CD4-positive, alpha-beta T cell treated with Interleukin-15 for 4 hours (primary cell): ENCODE measurements around the gene SLC2A4.

Source experiments
- DNase-seq: peaks from one replicate; pipeline ENCODE4 v3.0.0-alpha.2; 2020; ENCODE audit warnings: low spot score

Gene SLC2A4

GRCh38 chr17:7306911-7307685, 25.6 kb downstream of the SLC2A4 start, which contains the start of gene EIF5A:
Gene EIF5A, plus strand, starts transcription at chr17:7307628. Its CDS starts 2,008 bp downstream, at chr17:7309636.
- DNase-seq: peak; percentile 100

GRCh38 chr17:7307686-7308624, 26.4 kb downstream of the SLC2A4 start:
- peak; percentile 39 for DNase-seq

DNA sequence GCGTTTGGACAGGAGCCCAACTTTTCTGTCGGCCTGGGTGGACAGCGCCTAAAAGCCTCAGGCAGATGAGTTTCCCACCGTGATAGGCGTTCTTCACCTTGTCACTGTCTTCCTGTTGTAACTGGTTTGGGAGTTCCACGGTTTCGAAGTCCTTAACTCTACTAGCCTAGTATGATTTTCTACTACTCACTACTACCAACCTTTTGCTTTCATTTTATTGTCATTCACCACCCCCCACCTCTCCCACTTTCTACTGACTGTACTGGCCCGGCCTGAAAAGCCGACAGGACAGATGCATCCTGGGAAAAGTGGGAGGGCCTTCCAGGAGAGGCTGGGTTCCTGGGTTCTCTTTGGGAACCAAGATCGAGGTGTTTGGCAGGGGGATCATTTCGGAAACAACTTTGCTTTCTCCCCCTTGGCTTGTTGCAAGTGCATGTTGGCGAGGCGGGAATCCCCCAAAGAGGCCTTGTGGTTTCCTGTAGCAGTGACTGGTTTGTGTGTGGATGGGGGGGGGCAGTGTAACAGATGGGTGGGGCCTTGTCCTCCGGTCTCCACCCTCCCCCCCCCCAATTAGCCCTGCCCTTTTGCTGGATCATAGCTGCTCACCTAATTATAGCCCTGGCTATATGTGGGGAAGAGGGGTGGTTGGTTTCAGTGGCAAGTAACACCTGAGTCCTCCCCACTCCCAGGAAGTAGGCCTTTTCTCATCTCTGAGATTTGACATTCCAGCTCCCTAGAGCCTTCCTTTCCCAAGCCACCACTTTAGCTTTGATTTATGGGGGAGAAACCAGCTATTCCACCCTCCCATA, 27.3 kb downstream of the SLC2A4 start:
- peak; percentile 90 for DNase-seq

GRCh38 chr17:7309628-7310027, 28.1 kb downstream of the SLC2A4 start:
- DNase-seq: no peak

GRCh38 chr17:7311110-7311705, 29.7 kb downstream of the SLC2A4 start:
- DNase-seq: no peak

GRCh38 chr17:7312432-7313087, 31.0 kb downstream of the SLC2A4 start:
- DNase-seq: no peak

DNA sequence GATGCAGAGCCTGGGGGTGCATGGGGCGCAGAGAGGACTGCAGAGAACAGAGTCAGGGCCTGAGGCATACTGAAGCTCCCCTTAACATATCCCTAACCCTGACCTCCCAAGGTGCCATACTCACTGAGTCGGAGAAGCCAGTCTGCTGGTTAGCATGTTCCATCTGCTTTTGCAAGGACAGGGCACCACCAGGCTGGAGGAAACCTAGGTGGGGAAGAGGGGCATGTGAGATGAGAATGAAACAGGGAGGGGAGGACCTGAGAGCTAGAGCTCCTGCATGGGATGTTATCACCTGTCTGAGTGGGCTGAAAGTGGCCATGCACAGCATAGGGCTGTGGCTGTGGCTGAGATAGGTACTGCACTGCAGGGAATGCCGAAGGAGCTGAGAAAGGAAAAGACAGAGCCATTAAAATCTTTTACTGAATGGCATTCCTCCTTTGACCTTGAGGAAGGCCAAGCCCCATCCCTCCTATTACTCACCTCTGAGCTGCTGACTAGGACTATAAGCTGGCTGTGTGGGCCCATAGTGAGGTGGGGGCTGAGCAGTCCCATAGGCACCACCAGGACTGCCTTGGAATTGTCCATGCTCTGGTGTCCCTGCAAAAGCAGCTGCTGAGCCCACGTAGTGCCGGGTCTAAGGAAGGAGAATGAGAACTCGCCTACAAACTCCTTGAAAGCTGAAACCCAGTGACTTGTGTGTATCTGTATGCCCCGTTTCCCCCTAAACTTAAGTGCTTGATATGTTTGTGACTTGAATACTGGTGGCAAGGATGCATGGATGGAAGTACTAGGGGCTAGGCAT, 31.8 kb downstream of the SLC2A4 start:
- DNase-seq: no peak

GRCh38 chr17:7313890-7314718, 32.6 kb downstream of the SLC2A4 start:
- DNase-seq: no peak

DNA sequence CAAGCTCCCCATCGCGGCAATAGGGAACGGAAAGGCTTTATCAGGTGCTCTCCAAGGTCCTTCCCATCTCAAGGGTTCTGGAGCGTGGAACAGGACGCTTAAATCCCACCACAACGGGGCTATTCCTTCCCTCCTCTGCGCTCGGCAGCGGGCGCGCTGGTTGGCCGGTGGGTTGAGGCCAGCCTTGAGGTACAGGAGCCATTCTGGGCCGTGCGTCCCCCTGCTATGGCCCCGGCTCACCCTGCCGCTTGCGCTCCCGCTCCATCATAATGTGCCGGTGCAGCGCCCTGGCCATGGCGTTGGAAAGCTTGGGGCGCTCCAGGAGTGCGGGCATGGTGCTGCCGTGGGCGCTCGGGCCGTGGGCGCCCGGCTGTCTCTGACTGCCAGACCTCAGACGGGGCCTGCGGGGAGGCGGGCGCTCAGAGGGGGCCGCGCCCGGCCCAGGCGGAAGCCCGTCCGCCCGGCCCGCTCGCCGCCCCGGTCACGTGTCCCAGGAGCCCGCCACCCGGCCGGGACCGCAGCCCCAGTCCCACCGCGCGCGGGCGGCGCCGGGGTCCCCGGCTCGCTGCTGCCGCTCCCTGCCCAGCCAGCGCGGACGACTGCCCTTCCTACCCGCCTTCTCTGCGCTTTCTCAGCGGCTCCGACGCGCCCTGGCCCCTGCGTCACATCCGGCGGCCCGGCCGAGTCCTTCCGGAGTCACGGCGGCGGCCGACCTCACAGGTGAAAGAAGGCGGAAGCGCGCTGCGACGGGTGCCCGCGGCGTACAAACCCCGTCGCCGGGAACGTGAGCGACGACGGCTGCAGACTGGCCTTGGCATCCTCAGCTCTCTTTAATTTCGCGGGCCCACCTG, 33.4 kb downstream of the SLC2A4 start, which contains the start of gene GPS2:
Gene GPS2, minus strand, starts transcription at position 642 of the 851 bp plus-strand sequence. Its CDS starts 308 bp downstream, at position 334.
- peak; percentile 92 for DNase-seq

DNA sequence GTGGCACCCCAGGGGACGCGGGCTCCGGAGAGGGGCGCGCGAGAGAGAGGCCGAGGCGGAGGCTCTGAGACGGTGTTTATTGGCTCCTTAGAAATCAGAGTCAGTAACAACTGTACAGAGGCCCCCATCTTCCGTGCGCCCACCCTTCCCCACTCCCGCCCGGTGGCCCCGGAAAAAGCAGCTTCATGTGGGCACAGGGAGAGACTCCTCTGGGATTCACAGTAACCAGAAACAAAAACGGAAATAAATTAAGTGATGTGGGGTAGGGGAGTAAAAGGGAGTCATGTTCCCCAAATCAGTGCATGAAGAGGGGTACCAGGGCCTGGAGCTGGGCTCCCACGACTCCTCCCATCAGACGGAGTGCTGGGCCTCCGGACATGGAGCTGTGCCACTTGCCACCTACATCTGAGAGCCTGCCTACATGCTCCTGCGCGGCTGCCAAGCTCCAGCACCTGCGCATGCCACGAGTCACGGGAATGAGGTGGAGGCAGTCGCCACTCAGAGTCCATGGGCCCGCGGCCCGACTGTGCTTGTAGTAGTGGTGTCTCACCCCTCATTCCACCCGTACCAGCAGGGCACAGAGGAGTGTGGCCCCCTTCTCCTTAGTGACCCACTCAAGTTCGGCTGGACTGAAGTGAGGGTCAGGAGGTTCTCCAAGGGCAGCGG, 34.2 kb downstream of the SLC2A4 start:
- no peak for DNase-seq

DNA sequence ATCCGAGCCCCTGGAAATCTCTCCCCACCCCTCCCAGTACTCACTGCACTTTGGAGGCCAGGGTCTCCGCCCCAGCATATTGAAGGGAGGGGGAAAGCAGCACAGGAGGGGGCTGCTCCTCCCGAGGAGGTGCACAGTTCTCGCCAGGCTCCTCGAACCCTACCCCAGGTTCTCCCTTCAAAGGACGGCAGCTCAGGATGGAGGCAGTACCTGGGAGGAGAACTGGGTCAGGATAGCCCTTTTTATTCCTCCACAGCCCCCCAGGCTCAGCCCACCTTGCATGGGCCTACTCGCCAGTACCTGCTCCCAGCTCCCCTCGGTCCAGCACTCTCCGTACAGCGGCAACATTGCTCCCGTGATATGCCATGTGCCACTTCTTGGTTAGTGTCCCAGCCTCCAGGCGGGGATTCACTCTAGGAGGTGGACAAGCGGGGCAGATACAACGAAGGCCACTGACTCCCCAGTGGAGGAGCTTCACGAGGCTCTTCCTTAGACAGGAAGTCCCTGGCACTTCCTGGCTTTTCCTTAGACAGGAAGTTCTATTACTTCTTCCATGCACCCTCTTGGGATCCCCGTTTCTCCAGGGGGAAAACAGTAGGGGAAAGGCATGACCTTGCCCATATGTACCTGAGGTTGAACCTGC, 35.8 kb downstream of the SLC2A4 start:
- DNase-seq: no peak

- no peak for DNase-seq
Measured at GRCh38 chr17:7318121-7318860, 36.8 kb downstream of the SLC2A4 start.

DNA sequence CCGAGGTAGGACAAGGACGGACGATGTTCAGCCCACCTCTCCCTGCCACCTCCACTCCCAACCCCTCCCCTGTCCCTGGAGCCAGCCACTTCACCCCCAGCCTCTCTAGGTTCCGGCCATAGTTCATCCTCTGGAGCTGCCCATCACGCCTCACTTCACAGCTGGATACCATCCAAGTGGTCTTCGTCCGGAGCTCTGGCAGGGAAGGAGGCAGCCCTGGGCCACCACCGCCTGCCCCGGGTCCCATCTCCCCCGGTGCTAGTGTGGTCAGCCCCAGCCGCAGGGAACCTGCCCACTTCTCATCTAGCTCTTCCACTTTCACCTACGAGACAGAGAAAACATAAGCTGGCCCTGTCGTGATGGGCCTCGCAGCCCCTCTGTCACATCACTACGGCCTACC, 39.9 kb downstream of the SLC2A4 start:
- DNase-seq: no peak

DNA sequence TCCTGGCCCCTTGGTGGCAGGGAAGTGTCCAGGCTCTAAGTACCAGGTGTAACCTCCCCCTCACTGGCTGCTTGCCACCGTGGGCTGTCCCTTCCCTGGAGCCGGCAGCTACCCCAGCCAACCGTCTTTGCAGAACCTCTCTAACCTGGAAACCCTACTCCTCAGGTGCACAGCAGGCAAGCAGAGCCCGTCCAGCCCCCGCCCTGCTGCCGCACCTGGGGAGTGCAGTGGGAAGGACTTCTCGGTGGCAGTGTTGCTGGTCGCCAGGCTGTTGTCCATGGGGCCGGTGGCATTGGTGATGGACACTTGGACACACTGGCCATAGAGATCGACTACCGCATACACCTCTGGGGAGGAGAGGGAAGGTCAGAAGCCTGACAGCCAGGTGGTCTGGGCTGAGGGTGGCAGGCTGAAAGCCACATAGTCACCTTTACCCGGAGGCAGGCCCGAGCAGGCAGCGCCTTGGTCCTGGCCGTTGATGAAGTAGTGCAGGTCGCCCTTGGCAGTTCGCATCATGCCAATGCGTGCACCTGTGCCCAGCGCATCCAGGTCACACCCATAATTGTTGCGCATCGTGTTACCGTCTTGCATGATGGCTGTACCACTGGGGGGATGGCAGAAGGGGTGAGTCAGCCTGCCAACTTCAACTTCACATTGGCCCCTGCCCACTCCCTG, 41.1 kb downstream of the SLC2A4 start:
- DNase-seq: no peak

GRCh38 chr17:7323731-7324437, 42.4 kb downstream of the SLC2A4 start:
- peak; percentile 66 for DNase-seq
